Adipocyte (in vitro differentiated cells): ENCODE data around the gene SELENOI.
"Not testable (repeated sequence)": the region's sequence is repeated elsewhere in the genome, so short reads cannot be mapped to it uniquely, and the experiment has no call there.

Experiments
- DNase-seq: peaks from one replicate; pipeline ENCODE4 v3.0.0-alpha.2; 2015; ENCODE audit warnings: low read depth
- H3K27me3 ChIP-seq: replicated peaks from 2 replicates; pipeline ENCODE4 v1.7.0; 2013; ENCODE audit warnings: mild to moderate bottlenecking, low read length, moderate library complexity; ENCODE audit not compliant: control insufficient read depth, insufficient read depth
- H3K36me3 ChIP-seq: 2 replicates; pipeline ENCODE4 v1.7.0; 2013; ENCODE audit warnings: low read length, mild to moderate bottlenecking, moderate library complexity; ENCODE audit not compliant: control insufficient read depth, insufficient read depth, severe bottlenecking
- H3K4me1 ChIP-seq: 2 replicates; pipeline ENCODE4 v1.7.0; 2013; ENCODE audit warnings: mild to moderate bottlenecking, low read length, moderate library complexity; ENCODE audit not compliant: control insufficient read depth, insufficient read depth
- H3K4me3 ChIP-seq: 2 replicates; pipeline ENCODE4 v1.7.0; 2013; ENCODE audit warnings: mild to moderate bottlenecking, low read length, moderate library complexity
- H3K9ac ChIP-seq: 2 replicates; pipeline ENCODE4 v1.7.0; 2013; ENCODE audit warnings: mild to moderate bottlenecking, low read length, moderate library complexity
- H3K9me3 ChIP-seq: 2 replicates; pipeline ENCODE4 v1.7.0; 2013; ENCODE audit warnings: mild to moderate bottlenecking, low read length, moderate library complexity; ENCODE audit not compliant: control insufficient read depth

SELENOI gene

DNA sequence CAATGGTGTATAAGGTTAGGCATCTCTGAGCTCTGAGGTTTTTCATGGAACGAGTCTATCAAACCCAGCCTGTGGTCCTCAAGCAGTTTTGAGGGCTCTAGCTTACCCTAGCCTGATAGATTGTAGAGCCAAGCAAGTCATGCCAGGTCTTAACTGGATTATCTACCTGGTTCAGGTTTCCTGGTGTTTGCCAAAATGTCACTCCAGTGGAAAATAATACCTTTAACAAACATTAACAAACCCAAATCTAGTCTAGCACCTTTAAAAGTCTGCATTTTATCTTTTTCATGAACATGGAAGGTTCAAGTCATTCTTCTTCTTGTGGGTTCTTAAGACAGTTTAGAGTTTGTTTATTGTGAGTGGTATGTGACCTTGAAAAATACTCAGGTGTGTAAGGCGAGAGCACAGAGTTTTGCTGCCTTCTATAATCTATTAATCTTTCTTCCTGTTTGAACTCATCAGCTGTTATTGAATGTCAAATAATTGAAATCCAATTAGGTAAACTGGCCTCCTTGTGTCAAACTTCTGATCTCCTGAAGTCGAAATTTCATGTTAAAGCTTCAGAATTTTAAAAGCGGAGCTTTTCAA is 14.0 kb downstream of the SELENOI start:
- no peaks in the 10 kb centered on the region for H3K9me3 ChIP-seq
- H3K4me3 ChIP-seq = no peak overlapping the region
- H3K36me3 ChIP-seq = peaks cover 11% of the 10 kb centered on the region
- no peak overlapping the region for H3K9ac ChIP-seq
- no peak for DNase-seq
- H3K4me1 ChIP-seq = peaks cover 19% of the 10 kb centered on the region
- H3K27me3 ChIP-seq = no peaks in the 10 kb centered on the region

DNA sequence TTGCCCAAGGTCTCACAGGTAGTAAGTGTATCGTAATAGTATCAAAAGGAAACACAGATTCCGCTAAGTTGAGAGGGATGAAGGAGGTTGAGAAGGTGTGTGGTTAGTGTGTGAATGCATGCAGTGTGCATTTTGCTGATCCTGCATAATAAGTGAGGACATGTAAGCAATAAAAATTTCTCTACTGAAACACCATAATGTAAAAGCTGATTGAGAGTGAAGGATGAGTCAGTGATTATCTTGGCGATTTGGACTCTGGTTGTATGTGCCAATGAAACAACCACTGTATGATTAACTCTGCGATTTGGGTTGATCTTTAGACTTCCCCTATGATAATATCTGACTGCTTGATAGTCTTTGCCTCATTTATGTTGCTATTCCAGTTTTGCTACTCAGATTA is 17.4 kb downstream of the SELENOI start:
- no peak for DNase-seq
- peaks cover 34% of the 10 kb centered on the region for H3K36me3 ChIP-seq
- H3K9me3 ChIP-seq = no peaks in the 10 kb centered on the region
- no peak overlapping the region for H3K9ac ChIP-seq
- H3K4me1 ChIP-seq = peaks cover 10% of the 10 kb centered on the region
- H3K4me3 ChIP-seq = no peak overlapping the region
- H3K27me3 ChIP-seq = no peaks in the 10 kb centered on the region

DNA sequence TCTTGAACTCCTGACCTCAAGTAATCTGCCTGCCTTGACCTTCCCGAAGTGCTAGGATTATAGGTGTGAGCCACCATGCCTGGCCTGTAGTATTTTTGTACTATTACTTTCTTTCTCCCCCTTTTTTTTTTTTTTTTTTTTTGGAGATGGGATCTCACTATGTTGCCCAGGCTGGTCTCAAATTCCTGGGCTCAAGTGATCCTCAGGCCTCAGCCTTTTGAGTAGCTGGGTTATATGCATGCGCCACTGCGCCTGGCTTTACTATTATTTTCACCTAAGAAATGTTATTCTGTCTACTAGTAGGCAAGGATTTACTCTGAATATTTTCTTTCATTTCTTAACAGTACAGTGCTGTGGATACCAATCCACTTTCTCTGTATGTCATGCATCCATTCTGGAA is 18.0 kb downstream of the SELENOI start:
- peaks cover 10% of the 10 kb centered on the region for H3K4me1 ChIP-seq
- no peaks in the 10 kb centered on the region for H3K9me3 ChIP-seq
- no peak overlapping the region for H3K4me3 ChIP-seq
- H3K9ac ChIP-seq = no peak overlapping the region
- no peak for DNase-seq
- no peaks in the 10 kb centered on the region for H3K27me3 ChIP-seq
- H3K36me3 ChIP-seq = peaks cover 38% of the 10 kb centered on the region

DNA sequence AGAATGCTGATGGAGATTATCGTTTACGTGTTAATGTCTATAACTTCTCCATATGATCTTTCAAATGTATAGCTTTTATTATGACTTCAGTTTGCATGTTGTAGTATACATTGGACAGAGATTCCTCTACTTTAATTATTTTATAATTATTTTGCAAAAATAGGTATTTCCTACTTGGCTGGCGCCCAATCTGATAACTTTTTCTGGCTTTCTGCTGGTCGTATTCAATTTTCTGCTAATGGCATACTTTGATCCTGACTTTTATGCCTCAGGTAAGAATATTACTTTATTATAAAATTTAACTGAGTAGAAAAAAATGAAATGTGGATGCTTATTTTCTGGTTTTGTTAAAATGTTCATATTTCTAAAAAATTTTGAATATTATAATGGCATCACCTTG is 18.7 kb downstream of the SELENOI start:
- no peak for DNase-seq
- peaks cover 41% of the 10 kb centered on the region for H3K36me3 ChIP-seq

DNA sequence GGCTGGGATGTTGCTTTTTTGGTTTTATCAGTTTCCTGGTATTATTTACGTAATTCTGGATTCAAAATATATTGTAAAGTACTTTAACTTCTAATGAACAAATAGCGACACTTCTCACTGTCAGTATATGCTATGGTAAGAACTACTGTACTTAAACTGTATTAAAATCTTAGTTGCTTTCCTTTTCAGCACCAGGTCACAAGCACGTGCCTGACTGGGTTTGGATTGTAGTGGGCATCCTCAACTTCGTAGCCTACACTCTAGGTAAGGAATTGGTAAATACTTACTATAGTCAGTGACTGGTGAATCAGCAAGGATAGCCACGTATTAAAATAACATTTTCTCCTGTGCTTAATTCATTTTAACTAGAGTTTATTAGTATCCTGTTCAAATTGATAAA is 21.0 kb downstream of the SELENOI start:
- Histone ChIP-seq H3K9ac (no peak overlapping the region), H3K4me1 (peaks cover 10% of the 10 kb centered on the region), H3K27me3 (no peaks in the 10 kb centered on the region), H3K36me3 (peaks cover 38% of the 10 kb centered on the region), H3K9me3 (no peaks in the 10 kb centered on the region), H3K4me3 (no peak overlapping the region)
- no peak for DNase-seq

More for the DNA sequence above, 18.7 kb downstream of the SELENOI start:
- no peaks in the 10 kb centered on the region for H3K9me3 ChIP-seq
- no peaks in the 10 kb centered on the region for H3K27me3 ChIP-seq
- no peak overlapping the region for H3K9ac ChIP-seq
- peaks cover 10% of the 10 kb centered on the region for H3K4me1 ChIP-seq
- no peak overlapping the region for H3K4me3 ChIP-seq

DNA sequence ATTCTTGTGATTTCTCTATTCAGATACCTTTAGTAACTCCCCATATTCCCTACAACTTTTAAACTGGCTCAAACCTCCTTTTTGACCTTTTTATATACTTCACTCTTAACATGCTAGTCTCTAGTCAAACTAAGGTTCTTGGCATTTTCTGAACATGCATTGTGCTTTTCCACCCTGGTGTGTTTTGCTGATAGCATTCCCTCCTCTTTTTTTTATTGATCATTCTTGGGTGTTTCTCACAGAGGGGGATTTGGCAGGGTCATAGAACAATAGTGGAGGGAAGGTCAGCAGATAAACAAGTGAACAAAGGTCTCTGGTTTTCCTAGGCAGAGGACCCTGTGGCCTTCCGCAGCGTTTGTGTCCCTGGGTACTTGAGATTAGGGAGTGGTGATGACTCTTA is 23.7 kb downstream of the SELENOI start:
- H3K36me3 ChIP-seq = peaks cover 61% of the 10 kb centered on the region
- H3K4me3 ChIP-seq, DNase-seq, H3K27me3 ChIP-seq, H3K9ac ChIP-seq, H3K9me3 ChIP-seq, H3K4me1 ChIP-seq: not testable (repeated sequence)

DNA sequence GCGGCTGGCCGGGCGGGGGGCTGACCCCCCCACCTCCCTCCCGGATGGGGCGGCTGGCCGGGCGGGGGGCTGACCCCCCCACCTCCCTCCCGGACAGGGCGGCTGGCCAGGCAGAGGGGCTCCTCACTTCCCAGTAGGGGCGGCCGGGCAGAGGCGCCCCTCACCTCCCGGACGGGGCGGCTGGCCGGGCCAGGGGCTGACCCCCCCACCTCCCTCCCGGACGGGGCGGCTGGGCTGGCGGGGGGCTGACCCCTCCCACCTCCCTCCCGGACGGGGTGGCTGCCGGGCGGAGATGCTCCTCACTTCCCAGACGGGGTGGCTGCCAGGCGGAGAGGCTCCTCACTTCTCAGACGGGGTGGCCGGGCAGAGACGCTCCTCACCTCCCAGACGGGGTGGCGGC is 25.0 kb downstream of the SELENOI start:
- H3K4me1 ChIP-seq, H3K4me3 ChIP-seq, H3K9me3 ChIP-seq, H3K27me3 ChIP-seq, H3K9ac ChIP-seq, DNase-seq: not testable (repeated sequence)
- H3K36me3 ChIP-seq = peaks cover 66% of the 10 kb centered on the region

DNA sequence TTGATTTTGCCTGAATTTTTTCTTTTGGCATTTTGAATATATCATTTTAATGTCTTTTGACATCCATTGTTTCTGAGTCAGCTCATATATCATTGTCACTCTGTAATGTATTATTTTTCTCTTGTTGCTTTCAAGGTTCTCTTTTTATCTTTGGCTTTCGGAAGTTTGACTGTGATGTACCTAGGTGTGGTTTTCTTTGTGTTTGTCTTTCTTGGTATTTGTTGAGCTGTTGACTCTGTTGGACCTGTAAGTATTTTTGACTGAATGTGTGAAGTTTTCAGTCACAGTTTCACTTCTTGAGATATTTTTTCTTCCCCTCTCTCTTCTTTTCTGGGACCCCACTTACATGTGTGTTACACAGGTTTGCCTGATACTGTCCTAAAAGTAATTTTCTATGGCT is 30.9 kb downstream of the SELENOI start:
- H3K4me3 ChIP-seq = no peak overlapping the region
- H3K9ac ChIP-seq = no peak overlapping the region
- H3K27me3 ChIP-seq = no peaks in the 10 kb centered on the region
- H3K9me3 ChIP-seq = no peaks in the 10 kb centered on the region
- DNase-seq = no peak
- H3K4me1 ChIP-seq = no peaks in the 10 kb centered on the region
- H3K36me3 ChIP-seq = peaks cover 70% of the 10 kb centered on the region

DNA sequence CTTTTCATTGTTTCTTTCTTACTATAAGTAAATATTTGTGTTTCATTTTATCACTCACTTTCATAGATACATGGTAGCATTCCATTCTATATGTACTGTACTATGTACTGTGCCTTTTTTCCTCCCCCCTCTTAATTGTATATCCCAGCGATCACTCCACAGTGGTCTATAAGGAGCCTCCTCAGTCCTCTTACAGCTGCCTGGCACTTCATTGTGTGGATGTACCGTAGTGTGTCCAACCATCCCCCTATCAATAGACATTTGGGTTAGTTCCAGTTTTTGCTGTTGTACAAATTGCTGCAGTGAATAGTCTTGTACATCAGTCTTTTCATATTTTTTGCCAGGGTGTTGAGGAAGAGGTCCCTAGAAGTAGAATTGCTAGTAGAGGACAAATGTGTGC is 34.3 kb downstream of the SELENOI start:
- peaks cover 62% of the 10 kb centered on the region for H3K36me3 ChIP-seq
- no peak overlapping the region for H3K9ac ChIP-seq
- no peak for DNase-seq
- no peaks in the 10 kb centered on the region for H3K9me3 ChIP-seq
- H3K4me1 ChIP-seq = no peaks in the 10 kb centered on the region
- H3K4me3 ChIP-seq = no peak overlapping the region
- H3K27me3 ChIP-seq = no peaks in the 10 kb centered on the region

DNA sequence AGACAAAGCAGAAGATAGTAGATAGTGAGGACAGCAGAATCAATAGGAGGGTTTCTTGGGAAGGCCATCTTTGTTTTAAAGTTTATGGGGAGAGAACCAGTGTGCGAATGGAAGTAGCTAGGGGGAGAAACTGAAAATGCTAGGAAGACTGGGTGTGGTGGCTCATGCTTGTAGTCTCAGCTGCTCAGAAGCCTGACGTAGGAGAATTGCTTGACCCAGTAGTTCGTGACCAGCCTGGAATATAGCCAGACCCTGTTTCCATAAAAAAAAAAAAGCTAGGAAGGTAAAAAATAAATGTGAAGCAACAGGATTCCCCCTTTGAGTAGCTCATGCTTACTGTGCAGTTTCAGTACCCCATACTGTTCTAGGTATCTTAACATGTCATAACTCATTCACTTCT is 36.6 kb downstream of the SELENOI start:
- Histone ChIP-seq H3K9me3 (no peaks in the 10 kb centered on the region), H3K36me3 (peaks cover 61% of the 10 kb centered on the region), H3K4me3 (no peak overlapping the region), H3K4me1 (no peaks in the 10 kb centered on the region), H3K27me3 (no peaks in the 10 kb centered on the region), H3K9ac (no peak overlapping the region)
- DNase-seq = no peak

DNA sequence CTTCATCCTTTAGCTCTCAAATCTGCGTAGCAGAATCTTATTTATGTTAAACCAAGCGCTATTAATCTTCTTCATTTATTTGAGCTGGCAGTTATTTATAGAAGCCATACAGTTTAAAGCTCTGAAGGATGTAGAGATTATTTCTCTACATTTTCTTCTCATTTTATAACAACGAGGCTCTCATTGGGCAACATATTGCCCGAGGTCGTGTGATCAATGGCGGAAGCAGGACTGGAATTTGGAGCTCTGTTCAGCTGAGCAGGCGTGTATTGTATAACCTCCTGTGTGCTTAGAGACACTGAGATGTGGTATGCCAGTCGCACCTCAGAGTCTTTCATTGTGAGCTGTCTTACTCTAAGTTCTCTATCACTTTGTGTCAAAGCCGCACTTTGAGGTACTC is 38.2 kb downstream of the SELENOI start:
- H3K36me3 ChIP-seq = peaks cover 68% of the 10 kb centered on the region
- H3K9me3 ChIP-seq = no peaks in the 10 kb centered on the region
- no peak for DNase-seq
- H3K4me1 ChIP-seq = no peaks in the 10 kb centered on the region
- no peak overlapping the region for H3K4me3 ChIP-seq
- H3K9ac ChIP-seq = no peak overlapping the region
- no peaks in the 10 kb centered on the region for H3K27me3 ChIP-seq

DNA sequence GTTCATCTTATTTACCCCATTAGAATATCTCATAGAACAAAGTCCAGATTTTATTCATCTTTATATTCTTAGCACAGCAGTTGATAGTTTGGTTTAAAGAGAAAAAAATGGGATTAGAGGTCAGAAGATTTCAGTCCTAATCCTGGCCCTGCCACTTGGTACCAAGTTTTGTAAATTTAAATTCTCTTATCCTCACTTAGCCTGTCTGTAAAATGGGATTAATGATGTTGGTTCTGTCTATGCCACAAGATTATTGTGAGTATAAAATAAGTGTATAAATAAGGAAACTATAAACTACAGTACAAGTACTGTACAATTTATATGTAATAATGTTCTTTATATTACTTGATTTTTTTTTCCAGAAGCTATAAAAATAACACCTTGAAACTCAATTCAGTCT is 38.7 kb downstream of the SELENOI start:
- Histone ChIP-seq H3K36me3 (peaks cover 72% of the 10 kb centered on the region), H3K4me3 (no peak overlapping the region), H3K27me3 (no peaks in the 10 kb centered on the region), H3K9ac (no peak overlapping the region), H3K9me3 (no peaks in the 10 kb centered on the region), H3K4me1 (no peaks in the 10 kb centered on the region)
- no peak for DNase-seq
